Smooth muscle cell (in vitro differentiated cells): Measurements from ENCODE around the gene ZAP70. TPM values are rescaled to one million over a fixed set of nuclear protein-coding genes. Genes with fewer than 3 reads are reported as not detected.

Source experiments
- DNase-seq: peaks from one replicate; lab custom pipeline; 2025; ENCODE audit not compliant: unreplicated experiment; lab: John Stamatoyannopoulos, UW
- H2AFZ ChIP-seq: fragments of 200-600 bp; sonication (generic); 2 replicates; pipeline ENCODE4 v1.6.0; 2016; ENCODE audit warnings: antibody characterized with exemption, low read depth, mild to moderate bottlenecking
- H3F3A ChIP-seq: fragments of 200-600 bp; sonication (generic); 2 replicates; pipeline ENCODE4 v1.6.0; 2017; ENCODE audit warnings: antibody characterized with exemption, low read depth
- H3K27ac ChIP-seq: fragments of 200-600 bp; sonication (generic); 2 replicates; pipeline ENCODE4 v1.5.1; 2016; ENCODE audit warnings: low read depth, mild to moderate bottlenecking
- H3K27me3 ChIP-seq: fragments of 200-600 bp; sonication (generic); 2 replicates; pipeline ENCODE4 v1.6.1; 2016; ENCODE audit warnings: low read depth, mild to moderate bottlenecking
- H3K36me3 ChIP-seq: fragments of 200-600 bp; sonication (generic); 2 replicates; pipeline ENCODE4 v1.5.1; 2016; ENCODE audit warnings: low read depth
- H3K4me1 ChIP-seq: fragments of 200-600 bp; sonication (generic); 2 replicates; pipeline ENCODE4 v1.5.1; 2016; ENCODE audit warnings: low read depth
- H3K4me2 ChIP-seq: fragments of 200-600 bp; sonication (generic); 2 replicates; pipeline ENCODE4 v1.6.0; 2016; ENCODE audit warnings: mild to moderate bottlenecking
- H3K4me3 ChIP-seq: fragments of 200-600 bp; sonication (generic); 2 replicates; pipeline ENCODE4 v1.5.1; 2016; ENCODE audit warnings: mild to moderate bottlenecking
- H3K79me2 ChIP-seq: fragments of 200-600 bp; sonication (generic); 2 replicates; pipeline ENCODE4 v1.6.0; 2016; ENCODE audit warnings: low read depth, mild to moderate bottlenecking
- H3K9ac ChIP-seq: fragments of 200-600 bp; sonication (generic); 2 replicates; pipeline ENCODE4 v1.6.0; 2016; ENCODE audit warnings: low read depth
- H3K9me3 ChIP-seq: fragments of 200-600 bp; sonication (generic); replicated peaks from 2 replicates; pipeline ENCODE4 v1.5.1; 2016; ENCODE audit warnings: low read depth
- H4K20me1 ChIP-seq: fragments of 200-600 bp; sonication (generic); 2 replicates; pipeline ENCODE4 v1.6.0; 2016; ENCODE audit warnings: low read depth
- CTCF ChIP-seq: fragments of 200-600 bp; sonication (generic); IDR thresholded peaks from 2 replicates; pipeline ENCODE4 v1.5.1; 2017; ENCODE audit warnings: borderline replicate concordance, mild to moderate bottlenecking, antibody characterized with exemption; ENCODE audit not compliant: insufficient read depth, poor library complexity, severe bottlenecking
- WGBS: methylation state at CpG from one replicate; pipeline ENCODE4 v1.1.7; 2016; ENCODE audit warnings: low lambda C conversion rate; 5-methylcytosine and 5-hydroxymethylcytosine counted together
- polyA plus RNA-seq: library from polyadenylated mRNA; unstranded; fragments of >200 nt; fragmentation: Nextera tagmentation; extraction: Ambion mirVana; gene quantifications from 2 replicates; pipeline ENCODE4 v1.2.1, GENCODE V29; 2016
- total RNA-seq: library from RNA; depleted of rRNA; stranded (reverse); fragments of >200 nt; gene quantifications from 2 replicates; pipeline ENCODE4 v1.2.3, GENCODE V29; 2014

The ZAP70 gene
- total and polyA plus RNA-seq, 2 experiments from 2014 or later: 0.24 to 0.40 TPM

DNA sequence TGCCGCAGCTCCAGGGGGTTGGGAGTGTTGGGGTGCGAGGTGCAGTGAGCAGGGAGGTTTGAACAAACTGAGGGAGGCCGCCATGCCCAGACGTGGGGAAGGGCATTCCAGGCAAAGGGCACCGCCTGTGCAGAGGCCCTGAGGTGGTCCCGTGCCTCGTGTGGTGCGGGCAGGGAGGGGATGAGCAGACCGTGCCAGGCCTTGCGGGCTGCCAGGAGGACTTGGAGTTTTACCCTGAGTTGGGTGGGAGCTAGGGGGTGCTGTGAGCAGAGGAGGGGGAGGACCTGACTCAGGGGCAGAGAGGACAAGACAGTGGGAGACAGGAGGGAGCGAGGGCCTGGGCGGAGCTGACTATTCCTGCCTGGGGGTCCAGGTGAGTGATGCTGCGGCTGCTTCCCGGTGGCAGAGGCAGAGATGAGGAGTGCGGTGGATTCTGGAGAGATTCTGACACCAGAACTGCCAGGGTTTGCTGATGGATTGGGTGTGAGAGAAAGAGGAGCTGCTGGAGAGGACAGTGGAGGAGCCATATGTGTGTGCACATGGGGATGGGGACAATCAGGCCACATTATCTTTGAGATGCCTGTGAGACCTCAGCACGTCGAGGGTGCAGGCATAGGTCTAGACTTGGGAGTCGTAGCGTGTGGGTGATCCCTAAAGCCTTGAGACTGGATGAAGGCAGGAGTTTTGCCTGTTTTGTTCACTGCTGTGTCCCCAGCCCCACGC lies 23.4 kb downstream of the ZAP70 start:
- 95% methylated on average over 20 of the region's 20 CpGs for WGBS
- no peak for TF ChIP-seq CTCF

GRCh38 chr2:97737421-97738178 lies 24.2 kb downstream of the ZAP70 start:
- no peak overlapping the region for H3K4me2 ChIP-seq
- no peak overlapping the region for H3K9ac ChIP-seq
- H3K27me3 ChIP-seq: no peaks in the 10 kb centered on the region
- WGBS: 95% methylated on average over 32 of the region's 32 CpGs
- H3K79me2 ChIP-seq: no peaks in the 10 kb centered on the region
- H4K20me1 ChIP-seq: no peaks in the 10 kb centered on the region
- H3K36me3 ChIP-seq: no peaks in the 10 kb centered on the region
- TF ChIP-seq CTCF: no peak
- no peak for DNase-seq
- H2AFZ ChIP-seq: no peak overlapping the region
- H3K4me1 ChIP-seq: no peaks in the 10 kb centered on the region
- H3K4me3 ChIP-seq: no peak overlapping the region
- H3F3A ChIP-seq: no peaks in the 10 kb centered on the region
- no peak overlapping the region for H3K27ac ChIP-seq
- no peaks in the 10 kb centered on the region for H3K9me3 ChIP-seq

More for the DNA sequence above, 23.4 kb downstream of the ZAP70 start:
- H3K27ac ChIP-seq: no peak overlapping the region
- H3K4me1 ChIP-seq: no peaks in the 10 kb centered on the region
- H3F3A ChIP-seq: no peaks in the 10 kb centered on the region
- H3K79me2 ChIP-seq: no peaks in the 10 kb centered on the region
- H3K9me3 ChIP-seq: no peaks in the 10 kb centered on the region
- DNase-seq: no peak
- no peaks in the 10 kb centered on the region for H3K36me3 ChIP-seq
- no peak overlapping the region for H3K9ac ChIP-seq
- no peaks in the 10 kb centered on the region for H4K20me1 ChIP-seq
- no peaks in the 10 kb centered on the region for H3K27me3 ChIP-seq
- H2AFZ ChIP-seq: no peak overlapping the region
- H3K4me2 ChIP-seq: no peak overlapping the region
- H3K4me3 ChIP-seq: no peak overlapping the region

- no peaks in the 10 kb centered on the region for H3F3A ChIP-seq
- H3K9ac ChIP-seq: no peak overlapping the region
- H3K27ac ChIP-seq: no peak overlapping the region
- H4K20me1 ChIP-seq: no peaks in the 10 kb centered on the region
- no peak for DNase-seq
- H3K9me3 ChIP-seq: no peaks in the 10 kb centered on the region
- H2AFZ ChIP-seq: no peak overlapping the region
- no peaks in the 10 kb centered on the region for H3K4me1 ChIP-seq
- no peaks in the 10 kb centered on the region for H3K36me3 ChIP-seq
- no peak overlapping the region for H3K4me3 ChIP-seq
- H3K4me2 ChIP-seq: no peak overlapping the region
- H3K79me2 ChIP-seq: no peaks in the 10 kb centered on the region
- H3K27me3 ChIP-seq: no peaks in the 10 kb centered on the region
- WGBS: 95% methylated on average over 9 of the region's 9 CpGs
- no peak for TF ChIP-seq CTCF
Observed at GRCh38 chr2:97738179-97739019, 25.0 kb downstream of the ZAP70 start.
